ENCODE measurements around the gene SULT2A1. TPM values are rescaled to one million over a fixed set of nuclear protein-coding genes. Genes with fewer than 3 reads are reported as not detected.

The SULT2A1 gene
- total and polyA plus RNA-seq, 2 of the 4 experiments (the other 2 are of a cell fraction): not detected

- no peak overlapping the region for H2AK9ac ChIP-seq (replicated peaks; ENCODE audit: low read depth, low read length, poor library complexity)
- ATAC-seq (ENCODE audit: low read depth) (no peak), DNase-seq (no peak)
- no peak overlapping the region for H2BK5ac ChIP-seq (ENCODE audit: low read depth, low read length, poor library complexity, severe bottlenecking)
- H3K23ac ChIP-seq (ENCODE audit: low read depth, low read length): no peak overlapping the region
- no peak overlapping the region for H4K8ac ChIP-seq (ENCODE audit: low read depth in 2 of 2, low read length in 2 of 2)
- no peaks in the 10 kb centered on the region for H3K4me1 ChIP-seq (ENCODE audit: control insufficient read depth, insufficient read depth, low read length)
- no peak overlapping the region for H2BK120ac ChIP-seq (ENCODE audit: low read depth, low read length)
- H3K79me1 ChIP-seq (ENCODE audit: low read depth in 1 of 2, low read length in 2 of 2): no peaks in the 10 kb centered on the region
- H3K27ac ChIP-seq (ENCODE audit: insufficient read depth, low read length): no peak overlapping the region
- no peak overlapping the region for H2BK15ac ChIP-seq (ENCODE audit: low read depth, low read length)
- ChIA-PET POLR2A (ENCODE audit: unreplicated experiment) (no interaction called here), CTCF (no interaction called here)
- TF ChIP-seq RCOR1 (IDR thresholded peaks at IDR 0.05; ENCODE audit: insufficient replicate concordance, low read length): no peak
- TF ChIP-seq CHD1 (IDR thresholded peaks at IDR 0.05; ENCODE audit: low read depth, low read length): no peak
- no peak for TF ChIP-seq MXI1 (IDR thresholded peaks at IDR 0.05; ENCODE audit: borderline replicate concordance, low read depth, low read length)
- TF ChIP-seq CTCF (conservative IDR thresholded peaks at IDR 0.05; ENCODE audit: low read depth, low read length): no peak
- no peak for TF ChIP-seq RAD21 (IDR thresholded peaks at IDR 0.05; ENCODE audit: low read length)
- no peak for TF ChIP-seq NFE2L2 (IDR thresholded peaks at IDR 0.05; ENCODE audit: low read depth, low read length)
- no peak for TF ChIP-seq ELK1 (IDR thresholded peaks at IDR 0.05; ENCODE audit: borderline replicate concordance, low read depth, low read length)
- TF ChIP-seq USF2 (IDR thresholded peaks at IDR 0.05; ENCODE audit: low read depth, low read length): no peak
- H3K4me3 ChIP-seq (ENCODE audit: insufficient read depth, low read depth, low read length): no peak overlapping the region
- in situ Hi-C loops (cut with MboI; ENCODE audit: low sequenced_read_pairs): no loop called here
- H4K5ac ChIP-seq (ENCODE audit: low read depth, low read length): no peak overlapping the region
- H3K36me3 ChIP-seq (ENCODE audit: control insufficient read depth, insufficient read depth, low read length): no peaks in the 10 kb centered on the region
- no peak overlapping the region for H3K4ac ChIP-seq (ENCODE audit: low read depth, low read length)
- H4K91ac ChIP-seq (ENCODE audit: insufficient read depth, low read depth, low read length): no peak overlapping the region
- no peak overlapping the region for H3K4me2 ChIP-seq (ENCODE audit: low read depth, low read length)
- H2BK20ac ChIP-seq (ENCODE audit: low read depth, low read length): no peak overlapping the region
- no peak overlapping the region for H3K56ac ChIP-seq (ENCODE audit: extremely low read depth, insufficient read depth, low read length)
- 0 out of 2 replicates have a peak, but pooled peaks cover 2% of the 10 kb centered on the region for H3K9me3 ChIP-seq (ENCODE audit: control insufficient read depth, insufficient read depth, low read length)
- dilution Hi-C loops (cut with HindIII; ENCODE audit: low sequenced_read_pairs, unreplicated experiment): no loop called here
- no peaks in the 10 kb centered on the region for H3K27me3 ChIP-seq (ENCODE audit: control insufficient read depth, insufficient read depth, low read length)
- no peak overlapping the region for H3K14ac ChIP-seq (replicated peaks; ENCODE audit: low read depth, low read length)
- no peak overlapping the region for H2AFZ ChIP-seq (replicated peaks; ENCODE audit: low read length, poor library complexity)
- H2AK5ac ChIP-seq (ENCODE audit: low read depth, low read length): no peak overlapping the region
- no peak overlapping the region for H3K18ac ChIP-seq (ENCODE audit: low read depth, low read length)
- intact Hi-C loops (cut with micrococcal nuclease): no loop called here
- 80% methylated on average over 1 of the region's 7 CpGs; no CpG with 5 or more reads in 1 of the 2 experiments for WGBS, 2 experiments (ENCODE audit: extremely low coverage in 2 of 2, insufficient read length in 1 of 2)
- no TSS peak for BruUV-seq (replicated peaks)
- no peaks in the 10 kb centered on the region for H4K20me1 ChIP-seq (ENCODE audit: insufficient read depth, low read length)
- H3K9me1 ChIP-seq (ENCODE audit: insufficient read depth, low read length): no peaks in the 10 kb centered on the region
- no peak overlapping the region for H3K9ac ChIP-seq (ENCODE audit: low read depth, low read length)
Measured at GRCh38 chr19:47901370-47901769, 15.3 kb upstream of the SULT2A1 start.

Data from IMR-90 (cell line).